Suprapubic skin (tissue), 4 donors: ENCODE measurements around the gene G6PC3. TPM values are rescaled to one million over a fixed set of nuclear protein-coding genes. Genes with fewer than 3 reads are reported as not detected.

Source experiments
- DNase-seq, 2 donors: peaks; one replicate each; pipeline ENCODE4 v3.0.0-alpha.2; 2019; ENCODE audit warnings: low spot score in 2 of 2
- H3K27ac ChIP-seq: fragments of 200-600 bp; sonication (generic); one replicate; pipeline ENCODE4 v1.5.1; 2019
- H3K27me3 ChIP-seq: fragments of 200-600 bp; sonication (generic); one replicate; pipeline ENCODE4 v1.5.1; 2019
- H3K36me3 ChIP-seq: fragments of 200-600 bp; sonication (generic); one replicate; pipeline ENCODE4 v1.5.1; 2019
- H3K4me1 ChIP-seq: fragments of 200-600 bp; sonication (generic); one replicate; pipeline ENCODE4 v1.5.1; 2019
- H3K4me3 ChIP-seq: fragments of 200-600 bp; sonication (generic); one replicate; pipeline ENCODE4 v1.5.1; 2019; ENCODE audit warnings: mild to moderate bottlenecking
- H3K9me3 ChIP-seq: fragments of 200-600 bp; sonication (generic); one replicate; pipeline ENCODE4 v1.5.1; 2019
- CTCF ChIP-seq, 2 donors: fragments of 200-600 bp in 1 of 2; fragments of 450-650 bp in 1 of 2; sonication (generic) in 1 of 2; IDR thresholded peaks; one replicate each; pipeline ENCODE4 v1.5.1; 2016 to 2019; ENCODE audit warnings: antibody characterized with exemption in 2 of 2, mild to moderate bottlenecking in 1 of 2, moderate library complexity in 1 of 2
- EP300 ChIP-seq: sonication (generic); formaldehyde crosslinking; IDR thresholded peaks from one replicate; pipeline ENCODE4 v1.6.1; 2017; ENCODE audit warnings: antibody characterized with exemption
- POLR2A ChIP-seq, 2 donors: fragments of 450-650 bp; IDR thresholded peaks; one replicate each; pipeline ENCODE4 v1.6.1; 2017; ENCODE audit warnings: antibody characterized with exemption in 2 of 2, mild to moderate bottlenecking in 2 of 2, moderate library complexity in 2 of 2
- POLR2AphosphoS5 ChIP-seq, 3 donors: sonication (generic); formaldehyde crosslinking; IDR thresholded peaks; one replicate each; pipeline ENCODE4 v1.6.1; 2017; ENCODE audit warnings: antibody characterized with exemption in 3 of 3
- WGBS: methylation state at CpG from one replicate; pipeline ENCODE4 v1.1.5; 2018; 5-methylcytosine and 5-hydroxymethylcytosine counted together
- total RNA-seq, 4 donors: library from RNA; depleted of rRNA; stranded (reverse); fragments of >200 nt; gene quantifications; one replicate each; pipeline ENCODE4 v1.1.0, GENCODE V29; 2016

G6PC3 gene
- total RNA-seq, 4 donors from 2014 or later = 12.7 to 20.4 (median 15.4) TPM

DNA sequence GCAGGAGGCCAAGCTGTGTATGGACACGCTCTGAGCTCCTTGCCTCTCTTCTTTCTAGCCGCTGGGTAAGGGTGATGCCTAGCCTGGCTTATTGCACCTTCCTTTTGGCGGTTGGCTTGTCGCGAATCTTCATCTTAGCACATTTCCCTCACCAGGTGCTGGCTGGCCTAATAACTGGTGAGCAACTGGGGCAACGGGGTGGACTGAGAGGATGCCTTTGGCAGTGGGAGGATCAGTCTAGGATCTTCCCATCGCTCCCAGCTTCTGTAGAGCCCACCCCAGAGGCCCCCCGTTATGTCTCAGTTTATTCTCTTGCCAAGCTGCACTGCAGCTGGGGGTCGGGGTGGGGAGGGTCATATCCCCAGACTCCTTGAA, 4.4 kb downstream of the G6PC3 start:
- H3K4me1 ChIP-seq = peaks cover 24% of the 10 kb centered on the region
- H3K36me3 ChIP-seq = peaks cover 57% of the 10 kb centered on the region
- TF ChIP-seq CTCF (IDR thresholded peaks at IDR 0.05) = no peak
- no peak for TF ChIP-seq POLR2AphosphoS5 (IDR thresholded peaks at IDR 0.05)
- no peak for TF ChIP-seq EP300
- TF ChIP-seq POLR2A (IDR thresholded peaks at IDR 0.05) = no peak
- DNase-seq = no peak
- no peak overlapping the region for H3K27ac ChIP-seq
- H3K9me3 ChIP-seq = no peaks in the 10 kb centered on the region
- no peak overlapping the region for H3K4me3 ChIP-seq
- no peaks in the 10 kb centered on the region for H3K27me3 ChIP-seq
- 70% methylated on average over 9 of the region's 9 CpGs for WGBS

DNA sequence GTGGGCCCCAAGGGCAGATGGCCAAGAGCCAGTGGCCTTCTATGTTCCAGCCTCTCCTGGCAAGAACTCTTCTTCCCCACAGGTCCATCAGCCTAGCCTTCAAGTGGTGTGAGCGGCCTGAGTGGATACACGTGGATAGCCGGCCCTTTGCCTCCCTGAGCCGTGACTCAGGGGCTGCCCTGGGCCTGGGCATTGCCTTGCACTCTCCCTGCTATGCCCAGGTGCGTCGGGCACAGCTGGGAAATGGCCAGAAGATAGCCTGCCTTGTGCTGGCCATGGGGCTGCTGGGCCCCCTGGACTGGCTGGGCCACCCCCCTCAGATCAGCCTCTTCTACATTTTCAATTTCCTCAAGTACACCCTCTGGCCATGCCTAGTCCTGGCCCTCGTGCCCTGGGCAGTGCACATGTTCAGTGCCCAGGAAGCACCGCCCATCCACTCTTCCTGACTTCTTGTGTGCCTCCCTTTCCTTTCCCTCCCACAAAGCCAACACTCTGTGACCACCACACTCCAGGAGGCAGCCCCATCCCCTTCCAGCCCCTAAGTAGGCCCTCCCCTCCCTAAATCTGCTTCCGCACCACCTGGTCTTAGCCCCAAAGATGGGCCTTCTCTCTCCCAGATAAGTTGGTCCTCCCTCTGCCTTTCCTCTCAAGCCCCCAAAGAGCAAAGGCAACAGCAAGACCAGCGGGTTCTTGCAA, 5.2 kb downstream of the G6PC3 start:
- H3K36me3 ChIP-seq = peaks cover 65% of the 10 kb centered on the region
- no peaks in the 10 kb centered on the region for H3K9me3 ChIP-seq
- H3K4me3 ChIP-seq = no peak overlapping the region
- no peak overlapping the region for H3K27ac ChIP-seq
- WGBS = 74% methylated on average over 9 of the region's 10 CpGs
- no peaks in the 10 kb centered on the region for H3K27me3 ChIP-seq
- TF ChIP-seq CTCF (IDR thresholded peaks at IDR 0.05) (no peak), EP300 (no peak), POLR2AphosphoS5 (IDR thresholded peaks at IDR 0.05) (no peak), POLR2A (IDR thresholded peaks at IDR 0.05) (no peak)
- peaks cover 20% of the 10 kb centered on the region for H3K4me1 ChIP-seq
- DNase-seq = no peak

- H3K27ac ChIP-seq = no peak overlapping the region
- DNase-seq = no peak
- H3K4me3 ChIP-seq = no peak overlapping the region
- H3K27me3 ChIP-seq = no peaks in the 10 kb centered on the region
- H3K4me1 ChIP-seq = peaks cover 8% of the 10 kb centered on the region
- no peaks in the 10 kb centered on the region for H3K9me3 ChIP-seq
- peaks cover 70% of the 10 kb centered on the region for H3K36me3 ChIP-seq
- TF ChIP-seq POLR2A (IDR thresholded peaks at IDR 0.05) (no peak), POLR2AphosphoS5 (IDR thresholded peaks at IDR 0.05) (no peak), EP300 (no peak), CTCF (IDR thresholded peaks at IDR 0.05) (no peak)
- 75% methylated on average over 6 of the region's 6 CpGs for WGBS
Measured at GRCh38 chr17:44076716-44077594, 6.4 kb downstream of the G6PC3 start.

DNA sequence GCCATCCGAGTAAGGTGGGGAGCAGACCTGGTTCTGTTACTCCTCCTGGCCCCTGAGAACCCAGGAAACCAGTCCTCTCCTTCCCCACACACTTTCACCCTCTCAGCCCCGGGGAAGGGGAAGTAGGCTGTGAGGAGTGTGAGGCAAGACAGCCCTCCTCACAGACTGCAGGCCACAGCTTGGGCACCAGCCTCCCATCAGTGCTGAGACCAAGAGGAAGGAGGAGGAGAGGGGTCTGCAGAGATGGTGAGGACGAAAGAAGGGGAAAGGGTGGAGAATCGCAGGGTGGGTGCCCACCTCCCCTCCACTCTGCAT, 7.0 kb downstream of the G6PC3 start:
- WGBS = 78% methylated on average over 3 of the region's 4 CpGs
- H3K27me3 ChIP-seq = no peaks in the 10 kb centered on the region
- no peak overlapping the region for H3K27ac ChIP-seq
- no peak for DNase-seq
- peaks cover 5% of the 10 kb centered on the region for H3K4me1 ChIP-seq
- TF ChIP-seq CTCF (IDR thresholded peaks at IDR 0.05) = no peak
- TF ChIP-seq POLR2AphosphoS5 (IDR thresholded peaks at IDR 0.05) = no peak
- no peak for TF ChIP-seq EP300
- no peak overlapping the region for H3K4me3 ChIP-seq
- H3K9me3 ChIP-seq = no peaks in the 10 kb centered on the region
- H3K36me3 ChIP-seq = peaks cover 76% of the 10 kb centered on the region

DNA sequence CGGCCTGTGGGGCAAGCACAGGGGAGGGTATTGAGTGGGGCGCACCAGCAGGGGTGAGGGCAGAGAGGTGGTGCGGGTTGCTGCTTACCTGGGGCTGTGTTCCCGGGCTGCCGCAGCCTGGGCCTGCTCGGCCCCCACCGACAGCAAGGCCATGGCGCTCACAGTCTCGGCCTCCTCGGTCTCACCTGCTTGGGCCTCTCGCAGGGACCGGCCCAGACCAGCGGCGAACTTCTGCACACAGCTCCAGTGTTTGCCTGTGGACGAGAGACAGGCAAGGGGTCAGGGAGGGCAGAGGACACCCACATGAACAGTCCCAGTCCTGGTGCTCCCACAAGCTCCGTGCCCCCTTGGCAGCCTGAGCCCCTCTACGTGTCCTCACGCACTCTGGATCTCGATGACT, 7.9 kb downstream of the G6PC3 start:
- TF ChIP-seq POLR2A (IDR thresholded peaks at IDR 0.05) (no peak), POLR2AphosphoS5 (IDR thresholded peaks at IDR 0.05) (no peak), EP300 (no peak), CTCF (IDR thresholded peaks at IDR 0.05) (no peak)
- no peaks in the 10 kb centered on the region for H3K9me3 ChIP-seq
- H3K27ac ChIP-seq = no peak overlapping the region
- peaks cover 5% of the 10 kb centered on the region for H3K4me1 ChIP-seq
- peaks cover 84% of the 10 kb centered on the region for H3K36me3 ChIP-seq
- no peaks in the 10 kb centered on the region for H3K27me3 ChIP-seq
- H3K4me3 ChIP-seq = no peak overlapping the region
- DNase-seq = no peak
- 88% methylated on average over 1 of the region's 19 CpGs for WGBS
